Measurements from ENCODE around the gene CDCA3.

DNA sequence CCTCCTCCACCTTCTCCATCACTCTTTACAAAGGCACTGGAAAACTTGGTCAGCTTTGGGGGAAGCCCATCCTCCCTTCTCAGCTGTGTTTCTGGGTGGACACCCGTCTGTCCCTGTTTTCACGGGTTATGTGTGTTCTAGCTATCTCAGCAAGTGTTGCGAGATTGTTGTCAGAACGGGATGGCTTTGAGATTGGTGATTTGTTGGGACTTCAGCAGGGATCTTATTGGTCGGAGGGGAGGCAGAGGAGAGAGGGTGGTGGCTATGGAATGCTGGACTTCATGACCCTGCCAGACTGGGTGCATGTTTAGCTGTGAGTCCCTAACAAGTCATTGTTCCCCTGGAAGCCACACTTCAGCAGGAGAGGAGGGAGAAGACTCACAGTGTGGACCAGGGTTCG lies 3.0 kb upstream of the CDCA3 start:
- TF ChIP-seq, protein P1, sequence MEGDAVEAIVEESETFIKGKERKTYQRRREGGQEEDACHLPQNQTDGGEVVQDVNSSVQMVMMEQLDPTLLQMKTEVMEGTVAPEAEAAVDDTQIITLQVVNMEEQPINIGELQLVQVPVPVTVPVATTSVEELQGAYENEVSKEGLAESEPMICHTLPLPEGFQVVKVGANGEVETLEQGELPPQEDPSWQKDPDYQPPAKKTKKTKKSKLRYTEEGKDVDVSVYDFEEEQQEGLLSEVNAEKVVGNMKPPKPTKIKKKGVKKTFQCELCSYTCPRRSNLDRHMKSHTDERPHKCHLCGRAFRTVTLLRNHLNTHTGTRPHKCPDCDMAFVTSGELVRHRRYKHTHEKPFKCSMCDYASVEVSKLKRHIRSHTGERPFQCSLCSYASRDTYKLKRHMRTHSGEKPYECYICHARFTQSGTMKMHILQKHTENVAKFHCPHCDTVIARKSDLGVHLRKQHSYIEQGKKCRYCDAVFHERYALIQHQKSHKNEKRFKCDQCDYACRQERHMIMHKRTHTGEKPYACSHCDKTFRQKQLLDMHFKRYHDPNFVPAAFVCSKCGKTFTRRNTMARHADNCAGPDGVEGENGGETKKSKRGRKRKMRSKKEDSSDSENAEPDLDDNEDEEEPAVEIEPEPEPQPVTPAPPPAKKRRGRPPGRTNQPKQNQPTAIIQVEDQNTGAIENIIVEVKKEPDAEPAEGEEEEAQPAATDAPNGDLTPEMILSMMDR (IDR thresholded peaks at IDR 0.05), result no peak
- no peak for TF ChIP-seq POLR2AphosphoS5 (IDR thresholded peaks at IDR 0.05)

Data from gastroesophageal sphincter (tissue), 3 donors.